ENCODE data around the gene CA4. TPM values are rescaled to one million over a fixed set of nuclear protein-coding genes. Genes with fewer than 3 reads are reported as not detected.

CA4 gene
- total RNA-seq, 1 experiment from 2014 or later, result 1.4 TPM

GRCh38 chr17:60173304-60173819 lies 23.6 kb downstream of the CA4 start:
- CTCF ChIA-PET, result interaction anchor here (1.5 kb wide), 2 partner anchors 30 to 31 kb away, joined by 3 to 5 read pairs; no protein-coding TSS in a partner anchor
- TF ChIP-seq, protein P1, sequence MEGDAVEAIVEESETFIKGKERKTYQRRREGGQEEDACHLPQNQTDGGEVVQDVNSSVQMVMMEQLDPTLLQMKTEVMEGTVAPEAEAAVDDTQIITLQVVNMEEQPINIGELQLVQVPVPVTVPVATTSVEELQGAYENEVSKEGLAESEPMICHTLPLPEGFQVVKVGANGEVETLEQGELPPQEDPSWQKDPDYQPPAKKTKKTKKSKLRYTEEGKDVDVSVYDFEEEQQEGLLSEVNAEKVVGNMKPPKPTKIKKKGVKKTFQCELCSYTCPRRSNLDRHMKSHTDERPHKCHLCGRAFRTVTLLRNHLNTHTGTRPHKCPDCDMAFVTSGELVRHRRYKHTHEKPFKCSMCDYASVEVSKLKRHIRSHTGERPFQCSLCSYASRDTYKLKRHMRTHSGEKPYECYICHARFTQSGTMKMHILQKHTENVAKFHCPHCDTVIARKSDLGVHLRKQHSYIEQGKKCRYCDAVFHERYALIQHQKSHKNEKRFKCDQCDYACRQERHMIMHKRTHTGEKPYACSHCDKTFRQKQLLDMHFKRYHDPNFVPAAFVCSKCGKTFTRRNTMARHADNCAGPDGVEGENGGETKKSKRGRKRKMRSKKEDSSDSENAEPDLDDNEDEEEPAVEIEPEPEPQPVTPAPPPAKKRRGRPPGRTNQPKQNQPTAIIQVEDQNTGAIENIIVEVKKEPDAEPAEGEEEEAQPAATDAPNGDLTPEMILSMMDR (IDR thresholded peaks at IDR 0.05), result no peak
- TF ChIP-seq SIN3A (IDR thresholded peaks at IDR 0.05; ENCODE audit: borderline replicate concordance, insufficient read depth, low read depth, low read length) (no peak), TCF7L2 (IDR thresholded peaks at IDR 0.05; ENCODE audit: low read depth, low read length) (no peak), POLR2AphosphoS5 (IDR thresholded peaks at IDR 0.05; ENCODE audit: low read depth, low read length) (no peak), REST (IDR thresholded peaks at IDR 0.05; ENCODE audit: insufficient read depth in 1 of 2, low read depth in 2 of 2, low read length in 1 of 2) (no peak)

GRCh38 chr17:60174035-60174434 lies 24.3 kb downstream of the CA4 start:
- BruUV-seq (replicated peaks), result no TSS peak
- Histone ChIP-seq H3K36me3 (ENCODE audit: control insufficient read depth, insufficient read depth, low read length) (no peaks in the 10 kb centered on the region), H3K27me3 (ENCODE audit: control insufficient read depth, insufficient read depth, low read length) (no peaks in the 10 kb centered on the region), H3K4me1 (ENCODE audit: control insufficient read depth, insufficient read depth, low read length) (peaks cover 12% of the 10 kb centered on the region), H3K4me3 (ENCODE audit: low read depth in 2 of 2, low read length in 2 of 2) (no peak overlapping the region), H3K9me3 (ENCODE audit: control insufficient read depth, insufficient read depth, low read depth, low read length) (no peaks in the 10 kb centered on the region), H3K27ac (ENCODE audit: low read length) (no peak overlapping the region)
- ATAC-seq, result no peak
- intact Hi-C loops (cut with micrococcal nuclease; ENCODE audit: unreplicated experiment), result no loop called here
- TF ChIP-seq, protein P1 (IDR thresholded peaks at IDR 0.05), result no peak
- TF ChIP-seq TCF7L2 (IDR thresholded peaks at IDR 0.05; ENCODE audit: low read depth, low read length) (no peak), REST (IDR thresholded peaks at IDR 0.05; ENCODE audit: insufficient read depth in 1 of 2, low read depth in 2 of 2, low read length in 1 of 2) (no peak), SIN3A (IDR thresholded peaks at IDR 0.05; ENCODE audit: borderline replicate concordance, insufficient read depth, low read depth, low read length) (no peak), POLR2AphosphoS5 (IDR thresholded peaks at IDR 0.05; ENCODE audit: low read depth, low read length) (no peak)
- CTCF ChIA-PET, result interaction anchor here (1.5 kb wide), 2 partner anchors 31 to 32 kb away, joined by 3 to 5 read pairs; no protein-coding TSS in a partner anchor
- POLR2A ChIA-PET, result no interaction called here
- in situ Hi-C loops (cut with HindIII; ENCODE audit: low pct_unique_long_range_greater_than_20kb, low sequenced_read_pairs), result no loop called here
- no peak for DNase-seq (ENCODE audit: low read depth, low spot score)

More at GRCh38 chr17:60173304-60173819, 23.6 kb downstream of the CA4 start:
- no peak overlapping the region for H3K4me3 ChIP-seq (ENCODE audit: low read depth in 2 of 2, low read length in 2 of 2)
- ATAC-seq, result no peak
- no peak for DNase-seq (ENCODE audit: low read depth, low spot score)
- in situ Hi-C loops (cut with HindIII; ENCODE audit: low pct_unique_long_range_greater_than_20kb, low sequenced_read_pairs), result no loop called here
- H3K27ac ChIP-seq (ENCODE audit: low read length), result no peak overlapping the region
- intact Hi-C loops (cut with micrococcal nuclease; ENCODE audit: unreplicated experiment), result no loop called here
- H3K9me3 ChIP-seq (ENCODE audit: control insufficient read depth, insufficient read depth, low read depth, low read length), result no peaks in the 10 kb centered on the region
- BruUV-seq (replicated peaks), result no TSS peak
- no peaks in the 10 kb centered on the region for H3K27me3 ChIP-seq (ENCODE audit: control insufficient read depth, insufficient read depth, low read length)
- H3K36me3 ChIP-seq (ENCODE audit: control insufficient read depth, insufficient read depth, low read length), result no peaks in the 10 kb centered on the region
- H3K4me1 ChIP-seq (ENCODE audit: control insufficient read depth, insufficient read depth, low read length), result peaks cover 12% of the 10 kb centered on the region
- POLR2A ChIA-PET, result no interaction called here

Measured in Panc1 (cell line).